Fibroblast of pulmonary artery (primary cell): Measurements from ENCODE around the gene YTHDF1.

ENCODE experiments used
- DNase-seq: peaks from one replicate; pipeline ENCODE4 v3.0.0-alpha.2; 2010; ENCODE audit warnings: low read depth
- H3K4me3 ChIP-seq: replicated peaks from 2 replicates; pipeline ENCODE4 v1.5.1; 2011; ENCODE audit warnings: low read depth, mild to moderate bottlenecking, control low read depth, low read length, moderate library complexity
- TF ChIP-seq, protein P1 (sequence below): IDR thresholded peaks from 2 replicates; pipeline ENCODE4 v1.5.1; 2011; ENCODE audit warnings: mild to moderate bottlenecking, control low read depth, low read length, inconsistent platforms; ENCODE audit errors: missing control alignments

The YTHDF1 gene

DNA sequence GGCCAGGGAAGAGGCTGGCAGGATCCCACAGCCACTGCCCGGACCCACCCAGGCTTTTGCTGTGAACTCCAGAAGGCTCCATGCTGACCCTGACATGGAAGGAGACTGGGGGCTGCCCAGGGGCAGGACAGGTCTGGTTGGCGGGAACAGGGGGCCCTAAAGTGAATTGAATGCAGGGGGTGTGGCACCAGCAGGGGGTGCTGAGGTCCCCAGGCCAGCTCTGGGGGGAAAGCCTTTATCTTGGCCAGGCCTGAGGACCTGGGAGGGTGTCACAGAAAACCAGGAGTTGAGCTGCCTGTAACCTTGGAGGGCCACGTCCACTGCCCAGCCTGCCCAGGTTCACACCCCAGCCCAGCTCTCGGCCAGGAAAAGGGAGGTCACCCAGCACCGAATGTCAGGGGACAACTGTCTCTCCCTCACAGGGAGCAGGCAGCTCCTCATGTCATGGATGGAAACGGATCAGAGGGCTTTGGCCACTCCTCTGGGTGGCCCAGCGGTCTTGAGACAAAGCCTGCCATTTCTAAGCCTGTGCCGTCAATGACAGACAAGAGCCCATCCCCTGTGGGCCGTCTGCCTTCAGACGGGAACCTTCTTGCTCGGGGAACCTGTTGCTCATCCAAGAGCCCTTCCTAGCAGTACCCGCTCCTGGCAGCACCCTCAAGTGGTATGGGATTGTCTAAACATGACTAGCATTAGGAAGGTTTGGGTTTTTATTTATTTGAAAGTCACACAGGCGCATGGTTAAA, 2.9 kb upstream of the YTHDF1 start:
- no peak for DNase-seq
- no peak overlapping the region for H3K4me3 ChIP-seq
- TF ChIP-seq, protein P1, sequence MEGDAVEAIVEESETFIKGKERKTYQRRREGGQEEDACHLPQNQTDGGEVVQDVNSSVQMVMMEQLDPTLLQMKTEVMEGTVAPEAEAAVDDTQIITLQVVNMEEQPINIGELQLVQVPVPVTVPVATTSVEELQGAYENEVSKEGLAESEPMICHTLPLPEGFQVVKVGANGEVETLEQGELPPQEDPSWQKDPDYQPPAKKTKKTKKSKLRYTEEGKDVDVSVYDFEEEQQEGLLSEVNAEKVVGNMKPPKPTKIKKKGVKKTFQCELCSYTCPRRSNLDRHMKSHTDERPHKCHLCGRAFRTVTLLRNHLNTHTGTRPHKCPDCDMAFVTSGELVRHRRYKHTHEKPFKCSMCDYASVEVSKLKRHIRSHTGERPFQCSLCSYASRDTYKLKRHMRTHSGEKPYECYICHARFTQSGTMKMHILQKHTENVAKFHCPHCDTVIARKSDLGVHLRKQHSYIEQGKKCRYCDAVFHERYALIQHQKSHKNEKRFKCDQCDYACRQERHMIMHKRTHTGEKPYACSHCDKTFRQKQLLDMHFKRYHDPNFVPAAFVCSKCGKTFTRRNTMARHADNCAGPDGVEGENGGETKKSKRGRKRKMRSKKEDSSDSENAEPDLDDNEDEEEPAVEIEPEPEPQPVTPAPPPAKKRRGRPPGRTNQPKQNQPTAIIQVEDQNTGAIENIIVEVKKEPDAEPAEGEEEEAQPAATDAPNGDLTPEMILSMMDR: no peak

DNA sequence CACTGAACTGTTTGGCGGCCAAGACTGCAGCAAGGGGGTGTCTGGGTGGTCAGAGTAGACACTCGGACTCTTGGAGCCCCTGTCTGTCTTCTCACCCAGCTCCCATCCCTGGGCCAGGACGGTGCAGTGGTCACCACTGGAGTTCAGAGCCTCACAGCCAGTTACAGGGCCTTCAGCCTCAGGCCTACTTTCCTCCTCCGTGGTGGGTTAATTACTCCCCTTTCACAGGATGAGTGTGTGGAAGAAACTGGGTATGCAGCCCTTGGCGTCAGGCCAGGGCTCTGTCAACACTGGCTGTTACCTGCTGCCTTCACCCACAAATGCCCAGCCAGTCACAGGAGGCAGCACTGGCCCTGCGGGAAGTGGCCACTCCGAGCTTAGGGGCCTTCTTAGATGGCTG, 1.8 kb upstream of the YTHDF1 start:
- TF ChIP-seq, protein P1: no peak
- DNase-seq: no peak

DNA sequence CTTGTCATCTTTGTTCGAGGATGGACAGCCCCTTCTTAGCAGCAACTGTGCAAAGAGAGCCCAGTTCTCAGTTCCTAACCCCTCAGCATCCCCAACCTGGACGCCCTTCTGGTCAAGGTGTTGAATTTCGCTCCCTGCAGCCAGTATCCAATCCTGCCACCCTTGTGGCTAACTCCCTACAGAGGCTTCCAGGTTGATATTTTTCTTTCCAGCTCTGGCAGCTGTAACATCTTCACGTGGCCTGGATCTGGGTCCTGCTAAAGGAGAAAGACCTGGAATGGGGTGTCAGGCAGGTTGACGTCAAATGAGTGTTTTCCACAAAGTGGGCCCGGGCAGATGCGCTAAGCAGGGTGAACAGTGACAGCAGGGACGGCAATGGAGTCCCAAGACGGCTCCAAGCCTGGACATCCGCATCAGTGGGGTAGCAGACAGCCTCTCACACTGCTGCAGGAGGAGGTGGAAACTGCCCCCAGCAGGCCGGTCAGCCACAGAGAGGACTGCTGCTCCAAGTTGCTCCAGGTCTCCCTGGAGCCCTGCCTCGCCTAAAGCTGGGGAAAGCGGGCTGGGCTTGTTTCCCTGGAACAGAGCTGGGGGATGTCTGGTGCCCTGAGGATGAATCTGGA, 1.0 kb upstream of the YTHDF1 start:
- TF ChIP-seq, protein P1: no peak
- DNase-seq: no peak
- H3K4me3 ChIP-seq: peak overlapping the region; percentile 86

More for the DNA sequence above, 1.8 kb upstream of the YTHDF1 start:
- H3K4me3 ChIP-seq: no peak overlapping the region

DNA sequence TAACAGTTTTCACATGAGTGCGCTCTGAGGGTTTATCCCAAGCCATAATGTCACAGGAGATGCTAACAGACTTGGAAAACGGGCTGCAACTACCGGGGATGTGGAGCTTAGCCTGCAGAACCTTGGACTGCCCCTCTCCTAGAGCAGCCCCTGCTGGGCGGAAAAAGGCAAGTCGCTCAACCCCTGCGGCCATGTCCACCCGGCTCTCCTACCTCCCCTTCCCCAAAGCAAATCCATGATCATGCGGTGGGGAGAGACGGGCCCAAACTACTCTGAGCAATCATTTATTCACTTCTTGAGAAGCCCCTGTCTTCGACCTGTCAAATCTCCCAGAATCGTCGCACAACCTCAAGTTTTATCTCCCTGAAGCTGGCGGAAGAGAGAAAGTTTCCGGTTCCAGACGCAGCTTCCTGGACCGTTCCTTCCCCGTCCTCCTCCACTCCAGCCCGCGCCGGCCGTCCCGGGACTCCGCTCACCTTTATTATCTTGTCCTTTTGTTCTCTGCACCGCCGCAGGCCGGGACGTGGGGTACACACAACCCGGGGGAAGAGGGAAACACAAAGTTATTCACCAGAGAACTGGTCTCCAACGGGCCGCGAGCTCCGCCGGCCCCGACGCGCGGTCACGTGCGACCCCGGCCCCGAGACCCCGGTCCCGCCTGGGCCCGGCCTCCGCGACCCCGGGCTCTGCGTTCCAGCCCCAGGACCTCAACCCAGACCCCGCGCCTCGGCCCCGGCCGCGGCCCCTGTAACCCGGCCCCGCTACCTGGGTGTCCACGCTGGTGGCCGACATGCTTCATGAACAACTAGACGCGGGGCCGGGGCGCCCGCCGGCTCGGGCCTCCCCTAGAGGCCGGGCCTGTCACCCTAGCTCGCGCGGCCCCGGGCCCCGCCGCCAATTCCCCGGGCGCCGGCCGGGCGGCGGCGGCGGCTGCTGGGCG, 560 bp downstream of the YTHDF1 start:
- DNase-seq: peak; percentile 61
- H3K4me3 ChIP-seq: peak overlapping the region; percentile 86
- TF ChIP-seq, protein P1: peak; percentile 65

DNA sequence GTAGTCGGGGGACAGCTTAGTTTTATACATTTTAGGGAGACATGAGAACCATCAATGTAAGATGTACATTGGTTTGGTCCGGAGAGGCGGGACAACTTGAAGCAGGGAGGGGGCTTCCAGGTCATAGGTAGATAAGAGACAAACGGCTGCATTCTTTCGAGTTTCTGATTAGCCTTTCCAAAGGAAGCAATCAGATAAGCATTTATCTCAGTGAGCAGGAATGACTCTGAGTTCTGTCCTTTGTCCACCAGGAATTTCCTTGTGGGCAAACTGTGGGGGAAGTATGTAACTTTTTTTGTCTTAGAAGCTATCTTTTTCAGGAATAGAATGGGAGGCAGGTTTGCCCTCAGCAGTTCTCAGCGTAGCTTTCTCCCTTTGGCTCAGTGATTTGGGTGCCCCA, 1.4 kb downstream of the YTHDF1 start:
- H3K4me3 ChIP-seq: peak overlapping the region; percentile 86
- TF ChIP-seq, protein P1: no peak
- DNase-seq: no peak

DNA sequence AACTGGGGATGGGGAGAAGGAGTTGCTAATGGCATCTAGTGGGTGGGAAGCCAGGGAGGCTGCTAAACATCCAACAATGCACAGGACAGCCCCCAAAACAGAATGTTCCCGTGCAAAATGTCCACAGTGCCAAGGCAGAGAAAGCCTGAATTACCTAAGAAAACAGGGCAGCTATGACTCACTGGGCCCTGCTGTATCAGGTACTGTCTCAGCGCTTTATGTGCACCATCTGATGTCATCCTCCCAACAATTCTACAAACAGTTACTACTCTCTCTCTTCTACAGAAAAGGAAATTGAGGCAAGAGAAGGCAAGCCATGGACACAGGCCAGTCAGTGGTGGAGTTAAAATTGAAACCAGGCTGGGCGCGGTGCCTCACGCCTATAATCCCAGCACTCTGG, 3.1 kb downstream of the YTHDF1 start:
- H3K4me3 ChIP-seq: no peak overlapping the region
- DNase-seq: no peak
- TF ChIP-seq, protein P1: no peak
